Progenitor cell of endocrine pancreas (in vitro differentiated cells): ENCODE data around the gene DFFB. TPM values are rescaled to one million over a fixed set of nuclear protein-coding genes. Genes with fewer than 3 reads are reported as not detected.

Experiments
- DNase-seq: peaks from one replicate; pipeline ENCODE4 v3.0.0; 2021; ENCODE audit warnings: low spot score; ENCODE audit not compliant: unreplicated experiment
- H3K27ac Mint-ChIP-seq: 2 replicates; pipeline ENCODE4 v1.8.0; 2021; ENCODE audit warnings: mild to moderate bottlenecking, moderate library complexity, mixed read lengths
- H3K27me3 Mint-ChIP-seq: 2 replicates; pipeline ENCODE4 v1.8.0; 2021; ENCODE audit warnings: mixed read lengths
- H3K36me3 Mint-ChIP-seq: 2 replicates; pipeline ENCODE4 v1.8.0; 2022; ENCODE audit warnings: mixed read lengths; ENCODE audit not compliant: insufficient read depth
- H3K4me1 Mint-ChIP-seq: 2 replicates; pipeline ENCODE4 v1.8.0; 2021; ENCODE audit warnings: low read depth, mixed read lengths
- H3K4me3 Mint-ChIP-seq: 2 replicates; pipeline ENCODE4 v1.8.0; 2021; ENCODE audit warnings: low read depth, mild to moderate bottlenecking, moderate library complexity, mixed read lengths
- H3K9me3 Mint-ChIP-seq: 2 replicates; pipeline ENCODE4 v1.8.0; 2021; ENCODE audit warnings: low read depth, mixed read lengths
- CTCF ChIP-seq: fragments of 200-600 bp; sonication (generic); IDR thresholded peaks from one replicate; pipeline ENCODE4 v1.5.0; 2021; ENCODE audit warnings: antibody characterized with exemption, mild to moderate bottlenecking; ENCODE audit not compliant: unreplicated experiment
- total RNA-seq: library from RNA; stranded (reverse); gene quantifications from 2 replicates; pipeline ENCODE4 v1.2.1, GENCODE V29; 2021

The DFFB gene
- total RNA-seq, 1 donor from 2014 or later: 11.9 TPM

GRCh38 chr1:3889936-3890335 is 32.7 kb downstream of the DFFB start:
- peaks cover 22% of the 10 kb centered on the region for H3K36me3 Mint-ChIP-seq
- no peak overlapping the region for H3K4me3 Mint-ChIP-seq
- DNase-seq: no peak
- no peaks in the 10 kb centered on the region for H3K27me3 Mint-ChIP-seq
- no peaks in the 10 kb centered on the region for H3K9me3 Mint-ChIP-seq
- TF ChIP-seq CTCF: no peak
- H3K27ac Mint-ChIP-seq: no peak overlapping the region
- no peaks in the 10 kb centered on the region for H3K4me1 Mint-ChIP-seq

DNA sequence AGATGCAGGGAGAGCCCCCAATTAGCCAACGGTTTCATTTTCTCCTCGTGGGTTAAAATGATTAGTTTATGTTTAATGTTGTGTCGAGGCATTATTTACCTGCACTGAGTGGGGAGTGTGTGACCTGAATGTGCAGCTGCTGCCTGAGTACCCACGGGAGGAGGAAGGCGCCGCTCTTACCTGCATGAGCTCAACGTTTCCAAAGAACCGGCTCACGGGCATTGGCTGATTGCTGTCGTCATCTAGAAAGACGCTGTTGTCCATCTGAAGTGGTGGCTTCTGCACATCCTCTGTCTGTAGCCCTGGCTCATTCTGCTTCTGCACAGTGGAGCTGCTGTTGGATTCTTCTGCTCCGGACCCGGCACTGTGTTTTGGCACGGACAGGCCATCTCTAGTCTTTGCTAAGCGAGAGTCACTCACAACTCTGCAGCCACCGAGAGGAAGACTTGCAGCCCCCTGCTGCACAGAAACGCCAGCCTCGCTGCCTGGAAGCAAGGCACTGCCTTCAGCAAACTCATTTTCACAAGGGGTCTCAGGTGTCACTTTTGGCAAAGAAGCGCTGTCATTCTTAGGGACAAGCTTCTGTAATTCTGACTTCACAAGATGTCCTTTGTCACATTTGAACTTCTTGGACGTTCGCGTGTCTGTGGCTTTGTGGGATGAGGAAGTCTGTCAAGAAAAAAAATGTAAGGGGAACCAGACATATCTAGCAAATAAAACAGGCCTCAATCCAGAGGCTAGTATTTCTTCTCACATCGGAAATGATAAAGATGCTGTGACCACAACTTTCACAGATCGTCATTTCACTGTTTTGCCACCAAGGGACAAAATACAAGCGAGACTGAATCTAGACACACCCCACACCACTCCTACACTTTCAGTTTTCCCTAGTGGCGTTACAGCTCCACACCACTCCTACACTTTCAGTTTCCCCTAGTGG is 33.4 kb downstream of the DFFB start:
- DNase-seq: no peak
- no peaks in the 10 kb centered on the region for H3K27me3 Mint-ChIP-seq
- H3K27ac Mint-ChIP-seq: no peak overlapping the region
- no peak overlapping the region for H3K4me3 Mint-ChIP-seq
- no peaks in the 10 kb centered on the region for H3K4me1 Mint-ChIP-seq
- no peak for TF ChIP-seq CTCF
- H3K9me3 Mint-ChIP-seq: no peaks in the 10 kb centered on the region
- peaks cover 21% of the 10 kb centered on the region for H3K36me3 Mint-ChIP-seq

- H3K4me3 Mint-ChIP-seq: no peak overlapping the region
- H3K27me3 Mint-ChIP-seq: no peaks in the 10 kb centered on the region
- H3K27ac Mint-ChIP-seq: no peak overlapping the region
- no peak for DNase-seq
- no peaks in the 10 kb centered on the region for H3K4me1 Mint-ChIP-seq
- H3K9me3 Mint-ChIP-seq: no peaks in the 10 kb centered on the region
- no peak for TF ChIP-seq CTCF
- H3K36me3 Mint-ChIP-seq: peaks cover 19% of the 10 kb centered on the region
These were observed 34.1 kb downstream of the DFFB start for GRCh38 chr1:3891329-3891865.

DNA sequence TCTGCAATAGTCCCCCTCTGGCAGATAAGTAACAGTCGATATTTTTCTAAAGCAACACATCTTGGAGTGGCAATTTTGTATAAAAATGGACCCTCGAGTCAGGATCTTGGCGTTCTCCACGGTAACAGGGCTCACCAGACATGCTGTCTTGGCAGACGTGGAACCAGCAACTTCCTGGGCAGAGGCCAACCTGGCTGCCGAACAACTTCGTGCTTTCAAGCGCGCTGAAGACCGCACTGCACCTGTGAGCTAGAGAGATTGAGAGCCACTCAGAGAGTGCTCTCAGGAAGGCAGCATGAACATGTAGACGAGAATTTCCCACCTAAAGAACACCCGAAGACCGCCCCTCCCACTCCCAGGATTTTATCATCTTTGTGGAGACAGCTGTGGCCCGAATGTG is 35.5 kb downstream of the DFFB start:
- no peaks in the 10 kb centered on the region for H3K4me1 Mint-ChIP-seq
- H3K36me3 Mint-ChIP-seq: peaks cover 22% of the 10 kb centered on the region
- H3K27me3 Mint-ChIP-seq: no peaks in the 10 kb centered on the region
- no peak overlapping the region for H3K4me3 Mint-ChIP-seq
- TF ChIP-seq CTCF: no peak
- DNase-seq: no peak
- H3K27ac Mint-ChIP-seq: no peak overlapping the region
- H3K9me3 Mint-ChIP-seq: peaks cover 4% of the 10 kb centered on the region

DNA sequence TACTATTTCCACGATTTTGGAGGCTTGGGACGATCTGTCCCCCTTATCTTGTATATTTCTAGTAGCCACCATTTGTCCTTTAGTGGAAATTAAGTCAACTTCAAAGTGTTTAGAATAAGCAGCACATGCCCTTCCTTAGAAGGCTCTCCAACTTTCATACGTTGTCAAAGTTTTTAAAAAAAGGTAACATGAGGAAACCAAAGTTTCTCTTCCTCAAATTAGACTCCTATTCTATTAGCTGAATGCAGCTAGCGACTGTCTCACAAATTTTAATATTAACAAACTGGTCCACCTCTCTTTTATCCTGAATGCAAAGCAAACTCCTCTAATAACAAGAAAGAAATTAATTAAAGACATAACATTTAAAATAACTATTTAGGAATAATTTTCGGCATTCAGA is 35.9 kb downstream of the DFFB start:
- no peaks in the 10 kb centered on the region for H3K27me3 Mint-ChIP-seq
- no peak overlapping the region for H3K27ac Mint-ChIP-seq
- DNase-seq: no peak
- TF ChIP-seq CTCF: no peak
- H3K4me1 Mint-ChIP-seq: no peaks in the 10 kb centered on the region
- H3K36me3 Mint-ChIP-seq: peaks cover 22% of the 10 kb centered on the region
- no peak overlapping the region for H3K4me3 Mint-ChIP-seq
- peaks cover 4% of the 10 kb centered on the region for H3K9me3 Mint-ChIP-seq
